T47D (cell line): Measurements from ENCODE around the gene UBA3.
A peak's percentile ranks its signal among the peaks of the same experiment; 100 is the strongest.

ENCODE experiments used
- DNase-seq, 2 experiments: peaks; one replicate each; pipeline versions ENCODE4 v3.0.0 to v3.0.0-alpha.2; 2011 to 2012; ENCODE audit warnings: low read depth in 1 of 2, low spot score in 1 of 2
- JUND ChIP-seq: IDR thresholded peaks from 2 replicates; pipeline ENCODE4 v1.6.1; 2012; ENCODE audit warnings: low read depth
- in situ Hi-C: cut with HindIII; loops from 2 replicates; pipeline ENCODE4 v1.10.0; 2016; ENCODE audit warnings: low sequenced_read_pairs, low pct_unique_long_range_greater_than_20kb

UBA3 gene

DNA sequence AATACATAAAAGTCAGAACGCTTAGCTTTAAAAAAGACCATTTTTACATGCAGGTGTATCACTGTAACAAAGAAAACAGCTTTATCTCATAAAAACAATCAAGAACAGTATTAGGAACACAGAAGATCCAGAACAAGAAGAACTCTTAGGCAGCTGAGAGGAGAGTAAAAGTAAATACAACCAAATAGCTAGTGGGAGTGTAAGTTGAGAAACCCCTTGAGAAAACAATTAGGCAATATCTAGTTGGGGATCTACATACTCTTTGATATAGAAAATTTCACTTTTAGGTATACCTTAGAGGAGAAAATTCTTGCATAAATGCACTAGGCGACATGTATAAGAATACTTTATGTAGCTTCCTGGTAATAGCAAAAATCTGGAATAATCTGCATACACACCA, 35.6 kb downstream of the UBA3 start:
- in situ Hi-C loops: no loop called here
- no peak for DNase-seq
- TF ChIP-seq JUND: no peak

DNA sequence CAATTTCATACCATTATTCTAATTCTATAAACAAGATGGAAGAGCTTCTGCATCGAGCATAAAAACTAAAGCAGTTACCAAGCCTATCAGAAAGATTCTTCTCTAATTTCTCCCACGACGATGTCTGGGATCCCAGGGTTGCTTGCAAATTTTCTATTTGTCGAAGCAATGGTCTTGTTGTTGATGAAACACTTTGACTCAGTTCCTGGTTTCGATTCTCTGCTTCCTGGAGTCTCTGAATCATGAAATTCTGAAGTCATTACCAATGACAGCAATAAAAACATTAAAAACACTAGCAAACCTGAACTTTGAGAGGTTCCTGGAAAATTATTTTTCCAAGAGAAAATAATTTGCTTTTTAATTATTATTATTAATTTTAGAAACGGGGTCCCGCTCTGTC, 46.7 kb downstream of the UBA3 start:
- in situ Hi-C loops: no loop called here
- DNase-seq: no peak
- TF ChIP-seq JUND: no peak

DNA sequence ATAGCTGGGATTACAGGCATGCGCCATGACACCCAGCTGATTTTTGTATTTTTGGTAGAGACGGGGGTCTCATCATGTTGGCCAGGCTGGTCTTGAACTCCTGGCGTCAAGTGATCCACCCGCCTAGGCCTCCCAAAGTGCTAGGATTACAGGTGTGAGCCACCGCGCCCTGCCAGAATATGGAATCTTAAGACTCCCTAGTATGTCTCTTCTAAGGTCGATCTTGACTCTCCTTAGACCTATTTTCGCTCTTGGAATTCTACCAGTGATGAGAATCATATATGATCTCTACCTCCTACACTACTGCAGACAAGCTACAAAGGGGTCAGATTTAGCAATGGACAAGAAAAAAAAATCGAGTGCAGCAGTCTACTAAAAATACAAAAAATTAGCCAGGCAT, 47.4 kb downstream of the UBA3 start:
- DNase-seq: no peak
- TF ChIP-seq JUND: no peak
- in situ Hi-C loops: no loop called here

DNA sequence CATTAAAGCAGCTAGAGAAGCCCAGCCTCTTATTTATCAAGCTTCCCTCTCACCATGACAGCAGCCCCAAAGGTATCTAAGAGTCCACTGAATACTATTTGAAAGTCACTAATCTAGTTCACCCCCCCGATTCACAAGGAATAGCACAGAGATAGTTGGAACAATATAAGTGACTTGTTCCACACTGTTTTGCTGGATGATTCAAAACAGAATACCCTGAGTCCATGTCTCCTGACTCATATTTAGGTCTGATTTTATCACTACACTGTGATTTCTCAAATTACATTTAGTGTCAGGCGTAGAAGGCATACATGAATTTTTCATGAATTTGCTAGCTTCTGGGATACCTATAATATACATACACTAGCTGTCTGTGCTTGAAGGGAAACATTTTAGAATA, 48.0 kb downstream of the UBA3 start:
- no peak for TF ChIP-seq JUND
- in situ Hi-C loops: no loop called here
- DNase-seq: no peak

DNA sequence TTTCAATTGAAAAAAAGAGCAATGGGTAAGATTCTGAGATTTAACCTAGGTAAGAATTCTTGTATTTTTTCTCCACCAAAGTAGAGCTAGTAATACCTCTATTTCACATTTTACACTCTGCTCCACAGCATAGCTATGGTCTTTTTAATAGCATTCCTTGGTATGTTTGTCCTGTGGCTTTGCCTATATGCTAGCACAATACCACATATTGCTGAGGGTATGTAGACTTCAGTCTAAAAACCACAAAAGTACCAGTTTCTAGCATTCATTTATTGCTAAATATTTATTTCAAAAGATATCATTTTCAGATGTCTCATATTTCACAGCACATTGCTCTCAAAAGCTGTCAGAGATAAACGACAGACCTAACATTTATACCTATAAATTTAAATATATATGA, 48.5 kb downstream of the UBA3 start:
- TF ChIP-seq JUND: no peak
- in situ Hi-C loops: no loop called here
- no peak for DNase-seq

DNA sequence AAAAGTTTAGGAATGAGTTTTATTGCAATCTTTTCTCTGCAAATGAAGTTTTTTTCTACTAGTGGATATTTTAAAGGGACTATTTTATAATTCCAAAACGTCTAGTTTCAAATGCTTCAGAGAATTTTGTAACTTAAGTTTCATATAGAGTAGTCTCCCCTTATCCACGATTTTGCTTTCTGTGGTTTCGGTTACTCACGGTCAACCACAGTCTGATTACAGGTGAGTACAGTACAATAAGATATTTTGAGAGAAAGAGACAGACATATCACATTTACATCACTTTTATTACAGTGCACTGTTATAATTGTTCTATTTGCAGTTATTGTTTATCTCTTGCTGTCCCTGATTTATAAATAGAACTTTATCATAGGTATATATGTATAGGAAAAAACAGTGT, 59.3 kb downstream of the UBA3 start:
- no peak for TF ChIP-seq JUND
- in situ Hi-C loops: no loop called here
- no peak for DNase-seq

DNA sequence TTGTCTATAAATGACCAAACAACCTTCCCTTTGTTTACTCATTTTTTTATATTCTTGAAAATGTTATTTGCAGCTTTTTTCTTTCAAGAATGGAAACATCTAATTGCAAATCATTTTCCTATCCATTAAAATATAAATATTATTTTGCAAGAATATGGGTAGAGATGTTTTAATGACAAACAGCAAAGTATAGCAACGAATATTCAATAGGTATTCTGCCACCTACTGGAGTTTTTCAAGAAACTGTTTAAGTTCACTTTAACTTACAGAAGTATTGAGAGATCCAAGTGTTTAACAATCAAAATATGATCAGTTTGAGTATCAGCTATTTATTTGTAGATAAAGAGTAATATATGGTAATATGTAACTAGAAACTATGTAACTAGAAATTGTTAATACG, 59.7 kb downstream of the UBA3 start:
- in situ Hi-C loops: no loop called here
- TF ChIP-seq JUND: no peak
- DNase-seq: no peak

DNA sequence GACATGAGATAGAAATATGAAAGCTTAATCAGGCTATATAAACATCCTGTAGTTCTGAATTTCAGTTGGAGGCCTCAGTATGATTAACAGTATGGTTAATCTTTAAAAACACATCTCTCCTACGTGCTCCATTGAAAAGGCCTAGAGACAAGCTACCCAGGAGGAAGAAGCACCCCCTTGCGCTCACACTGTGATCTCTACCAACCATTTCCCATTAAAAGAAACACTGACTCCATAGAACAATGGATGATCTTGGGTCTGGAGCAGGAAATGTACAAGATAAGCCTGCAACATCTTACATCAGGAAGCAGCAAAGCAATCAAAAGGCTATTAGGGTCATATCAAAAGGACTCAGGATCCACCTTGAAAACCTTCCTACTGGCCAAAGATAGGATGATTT, 63.3 kb downstream of the UBA3 start:
- in situ Hi-C loops: no loop called here
- no peak for DNase-seq
- no peak for TF ChIP-seq JUND

DNA sequence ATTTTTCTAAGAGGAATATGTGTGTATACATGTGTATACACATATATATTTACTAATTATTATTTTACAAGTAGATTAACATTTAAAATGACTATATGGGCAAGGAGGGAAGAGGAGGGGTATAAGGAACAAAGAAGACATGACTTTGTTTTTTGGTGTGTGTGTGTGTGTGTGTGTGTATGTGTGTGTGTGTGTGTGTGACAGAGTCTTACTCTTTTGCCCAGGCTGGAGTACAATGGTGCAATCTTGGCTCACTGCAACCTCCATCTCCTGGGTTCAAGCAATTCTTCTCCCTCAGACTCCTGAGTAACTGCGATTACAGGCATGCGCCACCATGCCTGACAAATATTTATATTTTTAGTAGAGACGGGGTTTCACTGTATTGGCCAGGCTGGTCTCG, 64.1 kb downstream of the UBA3 start:
- no peak for TF ChIP-seq JUND
- in situ Hi-C loops: no loop called here
- no peak for DNase-seq

DNA sequence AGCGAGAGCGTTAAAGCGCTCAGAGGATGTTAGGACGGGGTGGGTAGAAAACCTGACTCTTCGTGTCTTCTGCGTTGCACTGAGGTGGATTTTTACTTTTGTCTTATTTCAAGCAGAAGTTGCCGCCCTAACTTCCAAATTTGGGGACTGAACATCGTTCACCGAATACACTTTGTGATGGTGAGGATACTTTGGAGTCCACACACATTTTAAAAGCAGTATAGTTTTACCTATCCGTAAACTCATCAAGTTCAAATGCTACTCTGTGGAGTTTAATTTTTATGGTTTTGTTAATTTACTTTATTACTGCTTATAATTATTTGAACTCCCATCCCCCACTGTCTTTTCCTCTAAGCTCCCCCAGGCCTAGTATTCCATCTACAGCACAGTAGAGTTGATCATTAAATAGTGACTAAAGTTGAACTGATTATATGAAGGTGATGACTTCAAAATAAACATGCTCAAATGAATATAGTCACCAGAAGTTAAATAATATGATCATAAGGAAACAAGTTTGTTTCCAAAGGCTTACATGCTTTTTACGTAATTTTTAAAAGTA, 66.1 kb downstream of the UBA3 start:
- no peak for DNase-seq
- in situ Hi-C loops: no loop called here

DNA sequence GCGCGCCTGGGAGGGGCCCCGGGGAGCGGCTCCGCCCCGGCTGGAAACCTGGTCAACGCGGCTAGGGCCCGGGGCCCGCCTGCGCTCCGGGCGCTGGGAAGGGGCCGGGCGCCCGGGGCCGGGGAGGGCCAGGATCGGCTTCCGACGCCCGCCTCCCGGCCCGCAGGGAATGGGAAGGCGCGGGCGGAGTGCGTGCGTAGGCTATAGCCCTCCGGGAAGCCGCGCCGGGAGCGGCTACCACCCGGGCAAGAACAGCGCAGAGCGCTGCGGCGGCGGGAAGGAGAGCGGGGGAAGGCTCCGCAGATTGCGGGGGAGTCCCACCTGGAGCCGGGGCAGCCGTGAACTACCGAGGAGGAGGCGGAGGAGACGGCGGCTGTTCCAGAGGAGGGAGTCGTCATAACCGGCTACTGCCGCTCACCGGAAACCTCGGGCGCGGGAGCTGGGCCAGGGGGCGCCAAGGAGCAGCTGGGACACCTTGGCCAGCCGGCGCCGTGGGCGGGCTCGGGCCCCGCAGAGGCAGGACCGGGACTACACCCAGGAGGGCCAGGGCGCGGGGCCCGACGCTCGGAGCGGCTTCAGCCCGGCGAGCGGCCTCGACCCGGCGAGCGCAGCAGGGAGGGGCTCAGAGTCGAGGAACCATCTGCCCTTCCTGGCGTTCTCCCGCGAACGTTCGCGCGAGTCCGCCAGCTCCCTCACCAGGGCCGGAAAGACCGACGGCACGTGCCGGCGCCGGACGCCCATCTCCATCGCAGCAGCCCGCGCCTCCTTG, 66.7 kb downstream of the UBA3 start, which contains the start of gene EOGT:
TSS of gene EOGT (minus strand) at position 432 of the 769 bp plus-strand sequence. CDS start 3,838 bp downstream, outside the sequence.
- DNase-seq: peak; percentile 84 to 85
- no peak for TF ChIP-seq JUND
- in situ Hi-C loops: no loop called here

More for the DNA sequence above, 66.1 kb downstream of the UBA3 start:
- no peak for TF ChIP-seq JUND

DNA sequence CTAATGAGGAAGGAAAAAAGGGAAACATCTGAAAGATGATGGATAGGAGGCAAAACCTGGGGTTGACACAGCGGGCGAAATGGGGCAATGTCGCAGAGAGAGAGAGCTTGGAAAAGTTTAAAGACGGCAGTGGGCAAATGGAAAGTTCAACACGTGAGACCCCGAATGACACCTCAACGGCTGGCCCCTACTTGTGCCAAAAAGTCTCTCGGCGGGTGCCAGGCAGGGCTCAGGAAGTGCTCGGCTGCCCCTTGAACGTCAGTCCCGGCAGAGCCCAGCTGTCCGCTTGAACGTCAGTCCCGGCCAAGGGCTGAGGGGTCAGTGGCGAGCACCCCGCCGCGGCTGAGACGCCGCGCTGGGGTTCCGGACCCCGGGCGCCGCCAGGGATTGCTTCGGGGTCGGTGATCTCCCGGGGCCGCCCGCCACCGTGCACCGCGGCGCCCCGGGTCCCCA, 67.3 kb downstream of the UBA3 start:
- DNase-seq: peak; percentile 23 to 35
- no peak for TF ChIP-seq JUND
- in situ Hi-C loops: no loop called here

DNA sequence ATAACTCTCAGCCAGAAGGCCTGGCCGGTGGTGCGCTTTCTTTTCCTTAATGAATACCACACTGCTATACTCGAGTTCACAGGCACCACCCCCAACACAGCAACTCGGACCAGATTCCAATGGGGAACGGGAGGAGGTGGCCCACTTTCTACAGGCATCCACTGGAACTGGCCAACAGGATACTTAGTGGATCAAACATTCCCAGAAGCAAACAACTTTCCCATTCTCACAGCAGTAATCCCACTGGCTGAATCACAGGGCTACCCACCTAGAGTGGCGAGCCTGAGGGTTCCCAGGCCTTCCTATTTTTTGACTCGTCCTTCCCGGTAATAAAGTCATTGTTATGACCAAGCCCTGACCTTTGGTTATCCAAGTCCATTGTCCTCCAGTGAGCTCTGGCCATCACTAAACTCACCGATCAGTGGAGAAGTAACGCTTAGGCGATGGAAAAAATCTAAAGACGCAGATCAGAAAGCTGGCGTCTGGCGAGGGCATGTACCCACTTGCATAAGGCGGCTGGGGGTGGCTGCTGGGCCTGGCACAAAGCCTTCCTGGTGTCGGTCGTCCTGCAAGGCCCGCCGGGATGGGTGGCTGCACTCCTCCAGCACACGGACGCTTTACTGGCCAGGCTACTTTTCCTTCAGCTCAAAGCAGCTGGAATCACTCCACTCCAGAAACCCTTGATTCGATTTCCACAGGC, 67.9 kb downstream of the UBA3 start:
- TF ChIP-seq JUND: no peak
- in situ Hi-C loops: no loop called here
- no peak for DNase-seq
